Ovary (tissue), 9 donors: ENCODE results near the gene CYSTM1. TPM values are rescaled to one million over a fixed set of nuclear protein-coding genes. Genes with fewer than 3 reads are reported as not detected.

ENCODE experiments used
- DNase-seq, 5 donors: peaks; one replicate each; pipeline ENCODE4 v3.0.0-alpha.2; 2019 to 2020
- H3K27ac ChIP-seq, 2 donors: fragments of 200-600 bp; one replicate each; pipeline versions ENCODE4 v1.5.1 to v1.8.0; 2019 to 2022
- H3K27me3 ChIP-seq: fragments of 200-600 bp; one replicate; pipeline ENCODE4 v1.8.0; 2022
- H3K36me3 ChIP-seq: fragments of 200-600 bp; sonication (generic); one replicate; pipeline ENCODE4 v1.5.1; 2019
- H3K4me1 ChIP-seq: one replicate; pipeline ENCODE4 v1.8.1; 2013; ENCODE audit warnings: mild to moderate bottlenecking, moderate library complexity; ENCODE audit not compliant: insufficient read depth
- H3K4me3 ChIP-seq: fragments of 200-600 bp; sonication (generic); one replicate; pipeline ENCODE4 v1.5.1; 2017
- H3K9me3 ChIP-seq, 2 donors: fragments of 200-600 bp in 1 of 2; sonication (generic) in 1 of 2; one replicate each; pipeline versions ENCODE4 v1.5.1 to v1.8.1; 2013 to 2019; ENCODE audit warnings: mild to moderate bottlenecking in 1 of 2, moderate library complexity in 1 of 2
- EP300 ChIP-seq: sonication (generic); formaldehyde crosslinking; IDR thresholded peaks from one replicate; pipeline ENCODE4 v1.6.1; 2017; ENCODE audit warnings: antibody characterized with exemption
- POLR2A ChIP-seq: fragments of 450-650 bp; IDR thresholded peaks from one replicate; pipeline ENCODE4 v1.6.1; 2017; ENCODE audit warnings: antibody characterized with exemption, mild to moderate bottlenecking, moderate library complexity
- WGBS, 3 donors: extraction: QIAGEN DNeasy Blood & Tissue Kit in 1 of 3; methylation state at CpG; one replicate each; pipeline versions ENCODE4 v1.1.5 to v1.1.7; 2013 to 2017; 5-methylcytosine and 5-hydroxymethylcytosine counted together
- intact Hi-C, 4 donors: fragments of 100-400 bp; cut with DNase I; formaldehyde crosslinking; loops; one replicate each; pipeline versions ENCODE4 v1.11.0 to v1.15.1; 2022 to 2023
- polyA plus RNA-seq, 2 donors: library from polyadenylated mRNA; stranded (reverse); fragments of 200-250 nt in 1 of 2; fragments of 350-450 nt in 1 of 2; fragmentation: Illumina TruSeq in 1 of 2; extraction: RNeasy Lipid Tissue Mini Kit (QIAGEN cat#74804) in 1 of 2; gene quantifications; one replicate each; pipeline ENCODE4 v1.2.3, GENCODE V29; 2013 to 2014
- total RNA-seq, 7 donors: library from RNA; depleted of rRNA in 2 of 7; stranded (reverse); fragments of >200 nt in 2 of 7; fragmentation: NEBNext Ultra II Directional in 3 of 7; extraction: Animal tissue kit (Norgen Biotek cat#: 25700) in 3 of 7; gene quantifications; one replicate each; pipeline versions ENCODE4 v1.1.0 to v1.2.4, GENCODE V29; 2016 to 2023
- TF ChIP-seq, protein P1 (sequence below), 3 donors: fragments of 450-650 bp in 2 of 3; fragments of 200-600 bp in 1 of 3; IDR thresholded peaks; one replicate each; pipeline versions ENCODE4 v1.5.1 to v1.8.0; 2016 to 2022; ENCODE audit warnings: antibody characterized with exemption in 3 of 3, mild to moderate bottlenecking in 1 of 3
- donor health status: DM: no; HTN: no; CAD: no; lungs with moderate emphysema.
- donor health status: DM: no; HTN: no; CAD: no.
- donor health status: Bipolar disorder and iron deficiency.
- donor health status: DM: yes; HTN: yes; CAD: no.
- donor health status: DM: no; HTN: no; CAD: no.
- donor health status: DM: yes; HTN: yes; CAD: no.

The CYSTM1 gene
- total and polyA plus RNA-seq, 9 donors: 24.6 to 143 (median 40.5) TPM

DNA sequence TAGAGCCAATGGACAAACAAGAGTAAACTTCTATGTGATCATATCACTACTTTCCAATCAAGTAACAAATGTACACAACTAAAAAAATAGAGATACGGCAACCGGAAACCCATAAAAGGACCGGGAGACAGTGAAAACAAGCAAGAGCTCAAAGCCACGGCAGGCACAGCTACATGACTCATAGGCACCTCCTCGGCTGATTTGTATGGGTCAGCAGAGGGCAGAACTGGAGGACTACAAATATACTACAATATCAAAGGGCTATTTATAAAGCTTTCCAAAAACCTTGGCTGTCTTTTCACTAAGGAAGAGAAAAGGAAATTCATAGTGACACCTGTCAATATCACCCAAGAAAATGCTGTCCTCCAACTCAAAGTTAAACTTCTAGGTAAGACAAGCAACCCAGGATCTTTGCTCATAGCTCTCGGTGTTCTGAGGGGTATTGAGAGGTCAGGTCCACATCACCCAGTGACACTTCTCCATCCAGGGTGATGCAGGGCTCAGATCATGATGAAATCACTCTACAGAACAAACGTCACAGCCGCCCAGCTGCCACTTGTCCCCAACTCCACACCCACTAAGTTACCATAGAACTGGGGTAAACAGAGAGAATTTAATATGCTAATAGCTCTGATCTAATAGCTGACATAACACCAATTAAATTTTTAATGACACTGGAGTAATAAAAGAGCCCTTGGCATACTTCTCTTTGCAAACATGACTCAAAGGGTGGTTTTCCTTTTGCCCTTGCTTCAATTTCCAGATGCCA, 86.6 kb downstream of the CYSTM1 start:
- 20 to 26% (median 24%) methylated on average over 8 of the region's 8 CpGs for WGBS, 3 donors
- intact Hi-C loops: no loop called here
- no peaks in the 10 kb centered on the region for H3K27me3 ChIP-seq

DNA sequence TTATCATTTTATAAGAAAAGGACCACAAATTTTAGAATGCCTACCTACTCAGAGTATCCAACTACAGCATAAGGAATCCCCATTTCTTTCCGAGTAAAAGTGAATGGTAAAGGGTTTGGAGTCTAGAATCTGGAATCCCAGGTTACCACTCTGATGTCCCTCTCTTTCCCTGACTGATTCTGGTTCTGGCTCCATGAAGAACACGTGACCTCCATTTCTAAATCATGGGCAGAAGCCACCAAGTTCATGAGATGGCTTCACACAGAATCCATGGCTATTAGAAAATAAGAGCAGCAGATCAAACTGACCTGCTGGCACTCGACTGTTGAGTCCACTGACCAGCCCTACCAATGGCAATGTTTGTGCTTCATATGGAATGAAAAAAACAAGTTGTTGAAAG, 87.2 kb downstream of the CYSTM1 start:
- 61 to 90% (median 89%) methylated on average over 3 of the region's 3 CpGs for WGBS, 3 donors
- TF ChIP-seq, protein P1, sequence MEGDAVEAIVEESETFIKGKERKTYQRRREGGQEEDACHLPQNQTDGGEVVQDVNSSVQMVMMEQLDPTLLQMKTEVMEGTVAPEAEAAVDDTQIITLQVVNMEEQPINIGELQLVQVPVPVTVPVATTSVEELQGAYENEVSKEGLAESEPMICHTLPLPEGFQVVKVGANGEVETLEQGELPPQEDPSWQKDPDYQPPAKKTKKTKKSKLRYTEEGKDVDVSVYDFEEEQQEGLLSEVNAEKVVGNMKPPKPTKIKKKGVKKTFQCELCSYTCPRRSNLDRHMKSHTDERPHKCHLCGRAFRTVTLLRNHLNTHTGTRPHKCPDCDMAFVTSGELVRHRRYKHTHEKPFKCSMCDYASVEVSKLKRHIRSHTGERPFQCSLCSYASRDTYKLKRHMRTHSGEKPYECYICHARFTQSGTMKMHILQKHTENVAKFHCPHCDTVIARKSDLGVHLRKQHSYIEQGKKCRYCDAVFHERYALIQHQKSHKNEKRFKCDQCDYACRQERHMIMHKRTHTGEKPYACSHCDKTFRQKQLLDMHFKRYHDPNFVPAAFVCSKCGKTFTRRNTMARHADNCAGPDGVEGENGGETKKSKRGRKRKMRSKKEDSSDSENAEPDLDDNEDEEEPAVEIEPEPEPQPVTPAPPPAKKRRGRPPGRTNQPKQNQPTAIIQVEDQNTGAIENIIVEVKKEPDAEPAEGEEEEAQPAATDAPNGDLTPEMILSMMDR (IDR thresholded peaks at IDR 0.05): no peak
- no peak for TF ChIP-seq EP300
- TF ChIP-seq POLR2A: no peak
- H3K9me3 ChIP-seq: no peaks in the 10 kb centered on the region
- no peak overlapping the region for H3K4me3 ChIP-seq
- peaks cover 3% of the 10 kb centered on the region for H3K4me1 ChIP-seq
- DNase-seq: no peak
- no peaks in the 10 kb centered on the region for H3K27me3 ChIP-seq
- peak overlapping the region in 1 of 2 donors; percentile 16 for H3K27ac ChIP-seq
- intact Hi-C loops: no loop called here
- H3K36me3 ChIP-seq: no peaks in the 10 kb centered on the region

More for the DNA sequence above, 86.6 kb downstream of the CYSTM1 start:
- peak overlapping the region; percentile 16 to 35 for H3K27ac ChIP-seq
- peak; percentile 53 to 83 (median 71) for DNase-seq
- TF ChIP-seq EP300: no peak
- TF ChIP-seq, protein P1 (IDR thresholded peaks at IDR 0.05): no peak
- no peak for TF ChIP-seq POLR2A
- H3K9me3 ChIP-seq: no peaks in the 10 kb centered on the region
- peaks cover 3% of the 10 kb centered on the region for H3K4me1 ChIP-seq
- peak overlapping the region; percentile 21 for H3K4me3 ChIP-seq
- no peaks in the 10 kb centered on the region for H3K36me3 ChIP-seq

DNA sequence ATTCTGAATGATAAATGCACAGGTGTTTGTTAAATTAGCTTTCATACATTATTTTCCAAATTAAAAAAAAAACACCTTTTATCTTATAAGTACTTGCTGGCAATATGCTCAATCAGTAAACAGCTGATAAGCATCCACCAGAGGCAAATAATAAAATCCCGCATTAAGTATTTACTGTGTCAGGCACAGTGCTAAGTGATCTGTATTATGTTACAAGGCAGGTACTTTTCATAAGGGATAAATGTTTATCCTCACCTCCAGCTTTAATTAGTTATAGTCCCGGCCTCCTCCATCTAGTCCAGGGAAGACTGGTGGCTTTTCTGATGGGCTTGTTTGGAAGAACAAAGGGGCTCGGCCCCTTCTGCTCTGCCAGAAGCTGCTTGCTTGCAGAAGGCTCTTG, 87.9 kb downstream of the CYSTM1 start:
- TF ChIP-seq, protein P1 (IDR thresholded peaks at IDR 0.05): no peak
- TF ChIP-seq POLR2A (no peak), EP300 (no peak)
- no peak for DNase-seq
- no peaks in the 10 kb centered on the region for H3K27me3 ChIP-seq
- no peak overlapping the region for H3K27ac ChIP-seq
- H3K4me1 ChIP-seq: peaks cover 3% of the 10 kb centered on the region
- no peaks in the 10 kb centered on the region for H3K9me3 ChIP-seq
- intact Hi-C loops: no loop called here
- WGBS, 3 donors: 80 to 88% (median 87%) methylated on average over 3 of the region's 3 CpGs
- no peak overlapping the region for H3K4me3 ChIP-seq
- H3K36me3 ChIP-seq: no peaks in the 10 kb centered on the region

DNA sequence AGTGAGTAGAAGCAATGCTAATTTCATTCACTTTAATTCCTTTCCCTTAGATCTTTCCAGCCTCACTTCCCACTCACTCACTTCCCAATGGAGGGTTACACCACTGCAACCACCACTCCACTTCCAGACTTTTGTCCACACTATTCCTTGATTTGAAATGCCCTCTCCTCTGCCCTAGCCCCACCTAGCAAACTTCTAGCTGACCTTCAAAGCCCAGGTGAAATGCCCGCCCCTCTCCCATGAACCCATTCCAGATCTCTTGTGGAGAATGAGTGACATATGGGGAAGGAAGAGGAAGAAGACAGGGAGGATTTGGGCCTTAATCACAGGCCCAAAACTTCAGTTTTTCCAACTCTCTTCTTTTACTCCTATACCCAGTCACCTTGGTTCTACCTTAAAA, 90.9 kb downstream of the CYSTM1 start:
- TF ChIP-seq, protein P1 (IDR thresholded peaks at IDR 0.05): no peak
- TF ChIP-seq EP300: no peak
- TF ChIP-seq POLR2A: no peak
- no peak for DNase-seq
- H3K4me3 ChIP-seq: no peak overlapping the region
- intact Hi-C loops: no loop called here
- H3K27me3 ChIP-seq: no peaks in the 10 kb centered on the region
- H3K36me3 ChIP-seq: no peaks in the 10 kb centered on the region
- no peaks in the 10 kb centered on the region for H3K9me3 ChIP-seq
- 100% methylated on average over 1 of the region's 1 CpG for WGBS, 3 donors
- H3K27ac ChIP-seq: no peak overlapping the region
- H3K4me1 ChIP-seq: peaks cover 3% of the 10 kb centered on the region
